A549 (cell line): ENCODE measurements around the gene NUP214.

ENCODE experiments used
- CTCF ChIP-seq: fragments of >200 bp; sonication (Bioruptor Twin); formaldehyde crosslinking; IDR thresholded peaks from 3 replicates; pipeline ENCODE4 v1.5.1; 2016
- EP300 ChIP-seq, 2 experiments: fragments of >200 bp; sonication (Bioruptor Twin); formaldehyde crosslinking; IDR thresholded peaks; 2 replicates in 1 of 2; 3 replicates in 1 of 2; pipeline ENCODE4 v1.6.1; 2016 to 2017
- POLR2A ChIP-seq: IDR thresholded peaks from 2 replicates; pipeline ENCODE4 v1.6.1; 2012; ENCODE audit warnings: mild to moderate bottlenecking, low read length

- TF ChIP-seq CTCF (no peak), EP300 (IDR thresholded peaks at IDR 0.05) (no peak), POLR2A (no peak)
Observed at GRCh38 chr9:131173995-131174394, 48.6 kb downstream of the NUP214 start.
